GM12801 (cell line): ENCODE results near the gene CCNC.

Experiments
- TF ChIP-seq, protein P1 (sequence below): IDR thresholded peaks from one replicate; pipeline ENCODE4 v1.5.1; 2011; ENCODE audit warnings: control low read depth; ENCODE audit not compliant: insufficient read length; ENCODE audit errors: extremely low read depth

The CCNC gene

DNA sequence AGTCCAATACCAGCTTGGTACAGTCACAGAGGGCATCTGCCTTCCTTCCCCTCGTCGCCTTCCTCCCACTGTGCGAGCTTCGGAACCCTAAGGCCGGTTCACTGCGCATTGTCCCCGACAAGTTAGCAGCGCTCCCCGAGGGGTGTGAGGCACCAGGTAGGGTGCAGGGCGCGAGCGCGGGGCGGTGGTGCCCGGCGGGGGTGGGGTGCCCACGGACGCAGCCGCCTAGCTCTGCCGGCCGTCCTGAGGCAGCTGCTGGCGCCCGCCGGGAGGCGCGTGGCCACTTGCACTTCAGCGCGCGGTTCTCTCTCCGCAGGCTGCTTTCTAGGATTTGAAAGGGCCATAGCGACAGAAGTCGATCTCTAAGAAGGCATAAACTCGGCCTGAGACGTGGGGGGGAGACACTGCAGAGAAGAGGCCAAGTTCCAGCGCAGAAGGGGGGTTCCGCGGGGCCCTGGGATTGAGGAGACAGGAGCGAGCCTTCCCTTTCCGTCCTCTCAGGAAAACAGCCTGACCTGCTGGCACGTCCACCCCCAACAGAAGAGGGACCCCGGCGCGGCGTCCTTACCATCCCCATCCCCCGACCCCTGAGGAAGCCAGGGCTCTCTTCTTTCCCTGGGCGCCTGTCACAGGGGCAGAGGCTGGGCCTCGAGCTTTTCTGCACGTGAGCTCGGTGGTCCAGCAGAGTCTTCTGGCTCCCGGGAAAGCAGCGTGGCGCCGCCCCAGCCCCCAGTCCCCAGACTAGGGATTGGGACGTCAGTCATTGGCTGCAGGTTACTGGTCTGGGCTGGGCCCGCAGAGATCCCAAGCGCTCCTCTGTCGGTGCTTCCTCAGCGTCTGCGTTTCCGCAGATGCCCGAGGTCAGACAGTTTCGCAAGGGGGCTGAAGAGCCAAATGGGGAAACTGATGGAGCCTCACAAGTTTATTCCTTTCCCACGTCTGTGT lies 22.5 kb upstream of the CCNC start:
- TF ChIP-seq, protein P1, sequence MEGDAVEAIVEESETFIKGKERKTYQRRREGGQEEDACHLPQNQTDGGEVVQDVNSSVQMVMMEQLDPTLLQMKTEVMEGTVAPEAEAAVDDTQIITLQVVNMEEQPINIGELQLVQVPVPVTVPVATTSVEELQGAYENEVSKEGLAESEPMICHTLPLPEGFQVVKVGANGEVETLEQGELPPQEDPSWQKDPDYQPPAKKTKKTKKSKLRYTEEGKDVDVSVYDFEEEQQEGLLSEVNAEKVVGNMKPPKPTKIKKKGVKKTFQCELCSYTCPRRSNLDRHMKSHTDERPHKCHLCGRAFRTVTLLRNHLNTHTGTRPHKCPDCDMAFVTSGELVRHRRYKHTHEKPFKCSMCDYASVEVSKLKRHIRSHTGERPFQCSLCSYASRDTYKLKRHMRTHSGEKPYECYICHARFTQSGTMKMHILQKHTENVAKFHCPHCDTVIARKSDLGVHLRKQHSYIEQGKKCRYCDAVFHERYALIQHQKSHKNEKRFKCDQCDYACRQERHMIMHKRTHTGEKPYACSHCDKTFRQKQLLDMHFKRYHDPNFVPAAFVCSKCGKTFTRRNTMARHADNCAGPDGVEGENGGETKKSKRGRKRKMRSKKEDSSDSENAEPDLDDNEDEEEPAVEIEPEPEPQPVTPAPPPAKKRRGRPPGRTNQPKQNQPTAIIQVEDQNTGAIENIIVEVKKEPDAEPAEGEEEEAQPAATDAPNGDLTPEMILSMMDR, result no peak

DNA sequence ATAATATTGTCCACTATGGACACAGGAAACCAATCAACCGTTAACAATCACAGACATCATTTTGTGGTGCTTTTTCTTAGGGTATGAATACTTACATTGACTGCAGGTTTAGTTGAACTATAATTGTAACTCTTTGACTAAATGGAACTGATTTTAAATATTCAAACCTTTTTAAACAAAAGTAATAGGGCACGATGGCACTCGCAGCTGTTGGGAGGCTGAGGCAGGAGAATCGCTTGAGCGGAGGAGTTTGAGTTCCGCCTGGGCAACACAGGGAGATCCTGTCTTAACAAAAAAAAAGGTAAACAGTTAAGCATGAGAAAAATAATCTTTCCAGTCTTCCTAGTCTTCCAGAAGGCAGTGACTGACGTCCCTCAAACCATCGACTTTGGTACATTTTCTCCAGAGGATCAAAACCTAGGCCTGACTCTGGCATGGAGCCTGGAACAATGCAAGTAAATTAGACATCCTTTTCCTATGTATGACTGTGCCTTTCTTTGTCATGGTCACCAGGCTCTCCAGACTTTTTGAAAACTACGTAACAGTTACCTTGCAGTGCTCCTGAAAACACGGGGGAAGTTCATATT lies 21.5 kb upstream of the CCNC start:
- TF ChIP-seq, protein P1, result no peak

DNA sequence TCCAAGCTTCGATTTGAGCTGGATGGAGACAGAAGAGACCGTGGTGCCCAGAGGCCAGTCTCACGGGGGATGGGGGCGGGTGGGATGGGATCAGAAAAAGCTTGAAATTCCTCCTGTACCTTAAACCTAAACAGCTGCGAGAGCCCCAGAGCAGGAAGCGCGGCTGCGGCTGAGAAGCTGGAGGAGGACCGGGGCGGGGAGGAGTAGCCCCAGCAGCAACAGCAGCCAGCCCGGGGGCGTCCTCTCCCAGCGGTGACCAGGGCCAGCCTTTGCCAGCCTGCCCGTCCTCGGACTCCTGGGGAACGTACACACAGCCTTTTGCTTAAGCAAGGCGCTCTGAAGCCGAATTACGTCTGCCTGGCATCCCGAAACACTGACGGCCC lies 20.8 kb upstream of the CCNC start:
- TF ChIP-seq, protein P1, result no peak

DNA sequence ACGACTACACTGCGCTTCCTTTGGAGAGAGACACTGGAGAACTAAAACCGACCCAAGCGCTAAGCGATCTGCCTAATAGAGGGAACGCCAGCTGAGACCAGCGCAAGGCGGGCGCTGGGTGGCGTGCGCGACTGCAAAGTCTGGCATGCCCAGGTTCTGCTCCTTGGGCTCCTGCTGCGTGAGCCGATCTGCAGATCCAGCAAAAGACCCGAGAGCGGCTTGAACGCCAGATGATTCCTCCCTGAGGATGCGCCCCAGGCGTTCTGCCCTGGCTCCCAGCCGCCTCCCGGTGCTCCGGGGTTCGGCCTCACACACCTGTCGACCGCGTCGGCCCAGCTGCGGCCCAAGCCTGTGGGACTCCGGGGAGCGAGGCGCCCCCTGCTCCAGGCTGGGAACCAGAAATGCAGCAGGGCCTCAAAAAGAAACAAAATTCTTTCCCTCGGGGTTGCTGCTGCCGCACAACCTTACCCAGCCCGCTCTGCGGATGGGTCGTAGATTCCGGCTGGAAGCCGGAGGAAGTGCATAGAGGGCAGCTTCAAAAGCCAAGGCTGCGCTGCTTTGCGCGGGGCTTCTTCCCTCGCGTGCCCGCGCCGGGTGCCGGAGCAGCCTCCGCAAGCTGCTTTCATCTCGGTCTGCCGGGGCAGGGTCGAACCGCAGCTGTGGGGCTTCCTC lies 20.3 kb upstream of the CCNC start:
- TF ChIP-seq, protein P1, result no peak

DNA sequence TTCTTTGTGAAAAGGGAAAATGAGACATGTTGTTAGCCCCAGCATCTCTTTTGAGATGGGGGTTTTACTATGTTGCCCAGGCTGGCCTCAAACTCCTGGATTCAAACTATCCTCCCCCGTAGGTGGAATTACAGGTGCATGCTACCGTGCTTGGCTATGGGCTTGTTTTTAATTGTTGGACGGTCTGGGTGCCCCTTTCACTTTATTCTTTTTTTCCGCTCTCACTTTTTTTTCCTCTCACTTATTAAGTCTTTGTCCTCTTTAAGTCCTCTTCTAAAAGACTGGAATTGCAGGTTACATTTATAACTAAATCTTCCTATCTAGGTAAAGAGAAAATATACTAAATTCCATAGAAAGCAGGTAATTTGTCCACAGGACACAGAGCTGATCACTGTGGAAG lies 19.3 kb upstream of the CCNC start:
- TF ChIP-seq, protein P1, result no peak

DNA sequence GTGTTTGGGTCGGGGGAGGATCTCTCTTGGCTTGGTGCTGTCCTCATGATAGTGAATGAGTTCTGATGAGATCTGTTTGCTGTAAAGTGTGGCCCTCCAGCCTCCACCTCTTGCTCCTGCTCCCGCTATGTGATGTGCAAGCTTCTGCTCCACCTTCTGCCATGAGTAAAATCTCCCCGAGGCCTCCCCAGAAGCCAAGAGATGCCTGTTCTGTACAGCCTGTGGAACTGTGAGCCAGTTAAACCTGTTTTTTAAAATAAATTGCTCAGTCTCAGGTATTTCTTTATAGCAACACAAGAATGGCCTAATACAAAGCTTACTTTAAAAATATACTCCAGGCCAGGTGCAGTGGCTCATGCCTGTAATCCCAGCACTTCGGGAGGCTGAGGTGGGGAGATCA lies 11.3 kb upstream of the CCNC start:
- TF ChIP-seq, protein P1, result no peak

DNA sequence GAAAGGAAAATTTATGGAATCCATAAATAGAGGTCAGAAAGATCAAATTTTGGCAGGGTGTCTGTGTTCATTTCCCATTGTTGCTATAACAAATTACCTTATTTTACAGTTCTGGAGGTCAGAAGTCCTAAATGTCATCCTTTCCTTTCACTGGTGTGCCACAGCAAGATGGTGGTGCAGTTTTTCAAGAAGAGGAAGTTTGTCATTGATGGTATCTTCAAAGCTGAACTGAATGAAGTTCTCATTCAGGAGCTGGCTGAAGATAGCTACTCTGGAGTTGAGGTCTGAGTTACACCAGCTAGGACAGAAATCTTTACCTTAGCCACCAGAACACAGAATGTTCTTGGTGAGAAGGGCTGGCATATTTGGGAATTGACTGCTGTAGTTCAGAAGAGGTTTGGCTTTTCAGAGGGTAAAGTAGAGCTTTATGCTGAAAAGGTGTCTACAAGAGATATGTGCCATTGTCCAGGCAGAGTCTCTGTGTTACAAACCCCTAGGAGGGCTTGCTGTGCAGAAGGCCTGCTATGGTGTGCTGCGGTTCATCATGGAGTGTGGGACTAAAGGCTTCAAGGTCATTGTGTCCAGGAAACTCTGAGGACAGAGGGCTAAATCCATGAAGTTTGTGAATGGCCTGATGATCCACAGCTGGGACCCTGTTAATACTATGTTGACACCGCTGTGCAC lies 7.2 kb upstream of the CCNC start:
- TF ChIP-seq, protein P1, result no peak
